ENCODE results near the gene TAF13. TPM values are rescaled to one million over a fixed set of nuclear protein-coding genes. Genes with fewer than 3 reads are reported as not detected.

TAF13 gene, protein sequence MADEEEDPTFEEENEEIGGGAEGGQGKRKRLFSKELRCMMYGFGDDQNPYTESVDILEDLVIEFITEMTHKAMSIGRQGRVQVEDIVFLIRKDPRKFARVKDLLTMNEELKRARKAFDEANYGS
- 45.4 and 105 TPM in 2 replicates for total RNA-seq (ENCODE audit: low replicate concordance)

DNA sequence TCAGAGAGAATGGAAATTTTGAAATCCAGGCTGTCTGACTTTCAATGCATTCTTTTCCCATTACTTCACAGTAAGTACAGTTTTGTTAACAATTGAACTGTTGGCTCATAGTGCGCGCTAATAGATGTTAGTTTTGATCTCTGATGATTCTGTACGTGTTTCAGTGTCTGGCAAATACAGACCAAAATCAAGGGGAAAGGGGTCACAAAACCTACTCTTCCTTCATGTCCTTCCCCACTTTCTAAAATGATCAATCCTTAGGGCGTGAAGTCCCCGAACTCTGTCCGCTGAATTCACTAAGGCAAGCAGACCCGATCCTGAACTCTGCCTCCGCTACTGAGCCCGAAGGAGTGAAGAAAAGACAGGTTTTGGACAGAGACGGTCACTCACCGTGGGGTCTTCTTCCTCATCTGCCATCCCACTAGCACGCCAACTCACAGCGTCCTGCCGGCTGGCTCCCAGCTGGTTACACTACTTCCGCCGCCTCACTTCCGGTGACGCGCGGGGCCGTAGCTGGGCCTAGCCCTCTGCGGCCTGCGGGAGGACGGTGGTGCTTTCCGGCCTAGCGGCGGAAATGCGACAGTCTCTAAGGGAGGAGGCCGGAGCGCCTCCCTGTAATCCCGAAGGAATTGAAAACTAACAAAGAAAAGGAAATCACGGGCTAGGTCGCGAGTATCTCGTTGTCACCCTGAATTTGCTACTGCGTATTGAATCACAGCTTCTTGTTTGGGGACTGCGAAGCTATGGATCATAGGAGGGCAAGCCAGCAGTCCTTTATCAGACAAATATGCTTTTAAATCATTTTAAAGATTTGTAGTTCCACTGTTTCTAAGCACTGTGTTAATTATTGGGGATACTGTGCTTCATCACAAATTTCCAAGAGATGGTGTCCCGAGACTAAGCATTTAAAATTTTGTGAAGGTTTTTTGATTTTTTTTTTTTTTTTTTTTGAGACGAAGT is at the start of gene TAF13:
TAF13 (minus strand) TSS at position 473 of the 960 bp plus-strand sequence; CDS start at position 417, 56 bp downstream.

DNA sequence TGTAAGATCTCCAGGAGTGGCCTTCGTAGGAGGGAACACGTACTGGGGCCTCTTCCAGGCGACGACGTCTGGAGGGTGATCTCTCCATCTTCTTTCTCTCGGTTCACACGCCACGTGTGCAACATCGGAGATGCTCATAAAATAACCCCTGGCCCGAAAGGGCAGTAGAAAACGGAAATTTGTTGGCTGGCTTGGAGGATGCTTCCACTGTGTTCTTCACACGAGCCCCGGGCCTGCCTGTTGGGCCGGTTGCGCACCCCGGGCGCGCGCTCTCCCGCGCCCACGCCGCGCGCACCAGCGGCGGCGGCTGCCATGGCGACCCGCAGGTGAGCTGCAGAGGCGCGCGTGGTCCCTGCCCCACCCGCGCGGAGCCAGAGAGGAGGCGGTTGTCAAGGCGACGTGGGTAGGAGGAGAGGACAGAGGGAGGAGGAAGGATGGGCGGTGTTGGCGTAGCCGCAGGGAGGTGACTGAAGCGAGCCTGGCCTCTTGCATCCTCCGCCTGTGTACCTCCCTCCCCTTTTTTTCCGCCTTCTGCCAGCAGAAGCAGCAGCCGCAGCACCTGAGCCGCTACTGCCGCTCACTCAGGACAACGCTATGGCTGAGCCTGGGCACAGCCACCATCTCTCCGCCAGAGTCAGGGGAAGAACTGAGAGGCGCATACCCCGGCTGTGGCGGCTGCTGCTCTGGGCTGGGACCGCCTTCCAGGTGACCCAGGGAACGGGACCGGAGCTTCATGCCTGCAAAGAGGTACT is 38.0 kb upstream of the TAF13 start, which contains the start of gene ELAPOR1:
ELAPOR1 (plus strand) TSS at position 526 of the 752 bp plus-strand sequence; CDS start at position 595, 69 bp downstream.

GRCh38 chr1:109090196-109091077 is 14.6 kb upstream of the TAF13 start, which contains the start of gene TMEM167B:
Gene TMEM167B (plus strand): TSS chr1:109090764. CDS start chr1:109090873, 109 bp downstream.

GRCh38 chr1:109041621-109042468 is 34.0 kb downstream of the TAF13 start, which contains the start of gene WDR47:
Gene WDR47 (minus strand): TSS chr1:109042102. CDS start chr1:109023512, 18,590 bp downstream.

Other genes with a start within 250 kb of the TAF13 start
- not detected in 2 replicates for gene AKNAD1, start 218.9 kb downstream of the TAF13 start, total RNA-seq (ENCODE audit: low replicate concordance)
- gene GPSM2, start 199.0 kb downstream of the TAF13 start, total RNA-seq (ENCODE audit: low replicate concordance), result 8.9 and 12.4 TPM in 2 replicates
- 19.0 and 24.1 TPM in 2 replicates for gene CLCC1, start 112.5 kb downstream of the TAF13 start, total RNA-seq (ENCODE audit: low replicate concordance)
- 13.3 and 14.6 TPM in 2 replicates for gene WDR47, start 33.9 kb downstream of the TAF13 start, total RNA-seq (ENCODE audit: low replicate concordance)
- 28.9 and 34.0 TPM in 2 replicates for gene TMEM167B, start 14.8 kb upstream of the TAF13 start, total RNA-seq (ENCODE audit: low replicate concordance)
- gene ELAPOR1, start 38.1 kb upstream of the TAF13 start, total RNA-seq (ENCODE audit: low replicate concordance), result 0.23 TPM in 2 replicates
- 233 and 296 TPM in 2 replicates for gene SARS1, start 137.9 kb upstream of the TAF13 start, total RNA-seq (ENCODE audit: low replicate concordance)
- gene CELSR2, start 173.5 kb upstream of the TAF13 start, total RNA-seq (ENCODE audit: low replicate concordance), result 0.59 and 1.1 TPM in 2 replicates
- gene PSRC1, start 207.1 kb upstream of the TAF13 start, total RNA-seq (ENCODE audit: low replicate concordance), result 2.5 and 4.7 TPM in 2 replicates
- gene MYBPHL, start 231.0 kb upstream of the TAF13 start, total RNA-seq (ENCODE audit: low replicate concordance), result not detected in 2 replicates

Data from smooth muscle cell of the coronary artery (primary cell).